GM18502 (cell line): Measurements from ENCODE around the gene IMMT.

Experiments
- ATAC-seq: cut with Tn5 transposase; IDR thresholded peaks from one replicate; pipeline ENCODE4 v1.9.1; 2021; ENCODE audit warnings: mild to moderate bottlenecking; ENCODE audit not compliant: unreplicated experiment, poor library complexity

IMMT gene

GRCh38 chr2:86097913-86098312, 97.3 kb downstream of the IMMT start:
- no peak for ATAC-seq

DNA sequence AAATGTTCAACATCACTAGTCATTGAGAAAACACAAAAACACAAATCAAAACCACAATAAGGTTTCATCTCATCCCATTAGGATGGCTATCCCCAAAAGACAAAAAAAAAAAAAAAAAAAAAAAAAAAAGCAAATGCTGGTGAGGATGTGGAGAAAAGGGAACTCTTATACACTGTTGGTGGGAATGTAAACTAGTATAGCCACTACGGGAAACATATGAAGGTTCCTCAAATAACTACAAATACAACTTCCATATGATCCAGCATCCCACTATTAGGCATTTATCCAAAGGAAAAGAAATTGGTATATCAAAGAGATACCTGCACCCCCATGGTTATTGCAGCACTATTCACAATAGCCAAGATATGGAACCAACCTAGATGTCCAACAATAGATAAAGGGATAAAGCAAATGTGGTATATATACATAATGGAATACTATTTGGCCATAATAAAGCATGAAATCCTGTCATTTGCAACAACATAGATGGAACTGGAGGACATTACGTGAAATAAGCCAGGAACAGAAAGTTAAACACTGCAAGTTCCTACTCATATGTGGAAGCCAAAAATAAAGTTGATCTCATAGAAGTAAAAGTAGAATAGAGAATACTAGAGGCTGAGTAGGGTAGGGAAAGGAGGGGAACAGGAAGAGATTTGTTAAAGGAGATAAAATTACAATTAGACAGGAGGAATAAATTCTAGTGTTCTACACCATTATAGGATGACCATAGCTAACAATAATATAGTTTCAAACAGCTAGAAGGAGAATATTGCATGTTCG, 98.0 kb downstream of the IMMT start:
- ATAC-seq = no peak

DNA sequence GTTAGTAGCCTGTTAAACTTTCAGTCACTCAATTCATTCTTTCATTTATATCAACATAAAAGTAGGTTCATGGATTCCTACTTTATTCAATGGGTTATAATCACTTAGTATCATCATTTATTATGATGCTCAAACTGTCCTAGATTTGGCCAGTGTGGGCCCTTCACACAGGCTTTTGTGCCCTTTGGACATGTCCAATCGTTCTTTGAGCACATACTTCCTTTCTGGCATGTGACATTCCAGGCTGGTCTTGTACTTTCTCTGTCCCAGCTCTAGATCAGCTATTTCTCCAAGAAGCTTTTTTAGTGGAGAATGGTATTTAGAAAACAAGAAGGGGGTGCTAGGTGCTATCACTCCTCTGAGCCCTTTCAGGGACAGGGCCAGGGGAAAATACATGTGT, 101.0 kb downstream of the IMMT start:
- ATAC-seq = no peak
